GM21423 (cell line): ENCODE data around the gene PGRMC2.

Experiments
- ATAC-seq: cut with Tn5 transposase; IDR thresholded peaks from one replicate; pipeline ENCODE4 v1.9.1; 2021; ENCODE audit warnings: mild to moderate bottlenecking, moderate library complexity; ENCODE audit not compliant: unreplicated experiment

Gene PGRMC2

GRCh38 chr4:128287141-128287870 lies at the start of gene PGRMC2:
TSS of gene PGRMC2 (minus strand) at chr4:128287813. CDS start at chr4:128287790, 23 bp downstream.
- ATAC-seq: peak; percentile 2

- ATAC-seq: no peak
These were observed 47.9 kb upstream of the PGRMC2 start for GRCh38 chr4:128335541-128335940.

DNA sequence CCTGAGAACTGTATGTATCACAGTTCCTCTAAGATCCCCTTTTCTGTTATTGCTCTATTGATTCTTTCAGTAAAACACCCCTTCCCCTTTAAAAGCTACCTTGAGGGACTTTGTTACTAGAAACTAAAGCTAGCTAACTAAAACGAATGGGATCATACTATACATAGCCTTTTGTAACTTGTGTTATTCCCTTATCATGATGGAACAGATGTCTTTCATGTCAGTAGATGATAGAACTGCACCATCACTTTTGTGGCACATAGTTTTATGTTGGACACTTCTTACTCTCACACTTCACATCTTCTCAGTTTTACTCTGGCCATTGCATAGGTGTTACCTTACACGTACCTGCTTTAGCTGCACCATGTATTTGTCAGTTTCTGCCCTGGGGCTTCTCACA lies 46.6 kb upstream of the PGRMC2 start:
- no peak for ATAC-seq

- ATAC-seq: no peak
These were observed 45.9 kb upstream of the PGRMC2 start for GRCh38 chr4:128333309-128334018.

- ATAC-seq: no peak
These were observed 44.5 kb upstream of the PGRMC2 start for GRCh38 chr4:128332081-128332480.

GRCh38 chr4:128329638-128330037 lies 42.0 kb upstream of the PGRMC2 start:
- no peak for ATAC-seq

GRCh38 chr4:128328106-128328505 lies 40.5 kb upstream of the PGRMC2 start:
- ATAC-seq: no peak

- no peak for ATAC-seq
These were observed 35.8 kb upstream of the PGRMC2 start for GRCh38 chr4:128323401-128323800.

- no peak for ATAC-seq
These were observed 35.4 kb upstream of the PGRMC2 start for GRCh38 chr4:128322986-128323385.

DNA sequence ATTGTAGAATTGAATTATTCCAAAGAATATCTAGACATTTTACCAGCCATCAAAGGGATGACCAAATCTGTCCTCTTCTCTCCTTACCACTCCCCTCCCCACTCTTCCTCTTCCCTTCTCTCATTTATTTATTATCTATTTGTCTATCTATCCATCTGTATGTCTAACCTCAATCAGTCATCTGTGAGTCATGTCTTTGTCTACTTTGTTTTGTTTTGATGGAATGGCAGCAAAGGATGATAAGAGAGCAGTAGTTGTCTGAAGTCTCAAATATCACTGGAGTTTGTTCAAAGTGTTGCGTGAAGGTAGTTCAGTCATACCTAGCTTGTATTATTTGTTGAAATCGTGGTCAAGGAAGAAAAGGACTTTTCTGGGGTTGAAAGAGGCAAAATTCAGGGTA lies 34.7 kb upstream of the PGRMC2 start:
- no peak for ATAC-seq

- no peak for ATAC-seq
These were observed 33.0 kb upstream of the PGRMC2 start for GRCh38 chr4:128320656-128321055.

- ATAC-seq: no peak
These were observed 28.3 kb upstream of the PGRMC2 start for GRCh38 chr4:128315756-128316520.

DNA sequence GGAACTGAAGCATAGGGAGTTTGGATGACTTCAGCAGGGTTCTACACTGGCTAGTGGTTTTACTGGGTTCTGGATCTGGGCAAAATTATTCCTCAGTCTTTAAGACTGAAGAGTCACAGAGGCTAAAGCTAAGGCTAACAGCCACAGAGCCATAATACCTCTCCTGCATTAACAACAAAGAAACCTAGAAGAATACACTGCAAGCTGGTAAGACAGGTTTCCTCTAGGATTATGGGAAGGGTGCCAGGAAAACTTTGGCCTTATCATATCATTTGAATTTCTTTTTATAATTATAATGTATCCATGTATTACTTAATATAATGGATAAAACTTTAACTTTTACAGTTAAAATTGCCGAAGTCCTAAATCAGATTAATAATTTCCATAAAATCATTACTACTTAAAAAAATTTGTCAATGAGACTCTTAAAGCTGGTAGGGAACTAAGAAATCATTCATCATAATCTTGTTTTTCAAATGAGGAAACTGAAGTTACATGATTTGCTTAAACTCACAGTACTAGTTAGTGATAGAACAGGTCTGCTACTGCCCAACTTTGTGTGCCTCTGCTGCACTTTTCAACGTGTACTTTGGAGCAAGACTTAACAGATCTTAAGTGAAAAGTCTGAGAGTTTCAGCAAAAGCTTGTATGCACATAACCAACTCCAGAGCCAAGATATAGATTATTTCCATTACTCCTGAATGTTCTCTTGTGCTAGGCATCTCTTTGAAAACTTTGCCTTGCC lies 24.2 kb upstream of the PGRMC2 start:
- ATAC-seq: no peak

DNA sequence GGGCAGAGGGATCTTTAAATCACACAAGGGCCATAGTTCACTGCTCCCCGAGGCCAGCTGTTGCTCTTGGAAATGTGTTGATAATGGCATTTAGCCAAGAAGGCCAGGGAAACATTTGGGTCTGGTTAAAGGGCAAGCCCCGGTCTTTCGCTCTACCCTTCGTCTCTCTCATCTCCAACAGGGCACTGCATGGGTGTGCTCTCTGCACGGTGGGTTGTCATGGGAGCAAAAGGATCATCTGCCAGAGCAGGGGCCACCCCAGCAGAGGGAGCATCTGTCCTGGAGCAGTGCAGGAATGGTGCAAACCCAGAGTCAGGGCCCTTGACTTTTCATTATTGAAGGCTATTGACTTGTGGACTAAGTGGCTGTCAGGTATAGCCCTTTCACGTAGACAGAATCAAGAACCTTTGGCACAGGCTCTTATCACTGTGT lies 22.7 kb upstream of the PGRMC2 start:
- no peak for ATAC-seq

DNA sequence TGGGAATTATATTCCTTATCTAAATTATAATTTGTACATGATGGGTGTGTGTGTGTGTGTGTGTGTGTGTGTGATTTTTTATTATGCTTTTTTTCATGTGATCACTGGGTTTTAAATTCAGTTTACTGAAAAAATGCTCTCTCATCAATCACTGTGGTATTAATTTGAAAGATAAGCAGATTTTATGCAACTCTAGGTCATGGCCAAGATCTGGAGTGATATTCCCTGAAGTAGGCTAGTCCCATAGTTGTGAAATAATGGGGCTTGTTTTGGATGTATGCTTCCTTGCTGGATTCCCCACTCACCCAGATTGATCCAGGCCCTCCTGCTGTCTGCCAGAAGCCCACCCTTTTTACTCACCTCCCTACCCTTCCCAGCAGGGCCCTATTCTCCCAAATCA lies 22.0 kb upstream of the PGRMC2 start:
- no peak for ATAC-seq

GRCh38 chr4:128308986-128309385 lies 21.4 kb upstream of the PGRMC2 start:
- ATAC-seq: no peak

DNA sequence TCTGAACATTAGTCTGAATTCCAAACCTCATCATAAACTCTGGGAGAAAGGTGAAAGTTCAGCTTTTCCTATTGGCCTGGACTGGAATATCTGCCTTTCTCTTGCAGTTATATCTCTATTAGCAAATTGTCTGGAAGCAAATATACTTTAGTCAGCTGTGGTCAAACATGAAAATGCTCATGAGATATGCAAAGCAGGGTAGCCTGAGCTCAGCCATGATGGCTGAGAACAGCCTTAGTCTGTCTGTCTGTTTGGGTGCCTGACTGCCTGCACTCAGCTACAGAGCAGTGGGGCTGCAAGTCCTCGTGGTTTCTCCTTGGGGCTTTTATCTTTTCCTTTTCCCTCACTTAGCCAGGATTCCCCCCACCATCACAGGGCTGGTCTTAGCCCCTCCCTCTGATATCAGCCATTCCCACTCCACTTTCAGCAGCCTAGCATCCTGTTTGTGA lies 19.5 kb upstream of the PGRMC2 start:
- peak; percentile 74 for ATAC-seq

GRCh38 chr4:128305942-128306341 lies 18.3 kb upstream of the PGRMC2 start:
- ATAC-seq: no peak

GRCh38 chr4:128303986-128304385 lies 16.4 kb upstream of the PGRMC2 start:
- ATAC-seq: no peak

DNA sequence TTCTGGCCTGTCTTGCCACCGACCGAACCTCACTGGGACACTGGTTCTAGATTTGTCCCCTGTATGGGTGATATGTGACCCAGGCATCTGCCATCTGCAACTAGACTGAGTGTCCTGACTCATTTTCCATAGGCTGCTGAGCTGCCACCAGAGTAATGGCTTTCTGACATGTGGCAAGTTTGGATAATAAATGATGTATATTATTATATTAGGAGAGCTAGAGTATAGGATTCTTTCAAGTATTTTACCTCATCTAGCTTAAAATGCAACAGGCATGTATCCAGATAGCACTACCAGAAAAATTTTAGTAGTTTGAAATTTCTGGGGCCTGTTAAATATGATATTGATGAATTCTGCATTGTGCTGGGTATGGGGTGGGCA lies 15.8 kb upstream of the PGRMC2 start:
- ATAC-seq: no peak

DNA sequence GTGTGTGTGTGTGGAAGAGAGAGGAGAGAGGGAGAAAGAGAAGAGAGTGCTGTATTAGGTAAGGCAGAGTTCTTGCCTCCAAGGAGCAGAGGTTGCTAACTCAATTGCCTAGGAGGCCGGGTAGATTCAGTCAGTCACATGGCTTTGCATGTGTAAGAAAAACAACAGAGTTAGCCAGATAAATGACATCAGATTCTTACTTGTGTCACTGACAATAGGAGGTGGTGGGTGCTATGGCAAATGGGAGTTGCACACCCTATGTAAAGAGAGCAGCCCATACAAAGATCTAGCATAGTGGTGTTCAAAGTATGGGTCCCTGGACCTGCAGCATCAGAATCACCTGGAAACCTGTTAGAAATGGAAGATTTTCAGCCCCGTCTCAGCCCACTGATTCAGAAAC lies 14.4 kb upstream of the PGRMC2 start:
- no peak for ATAC-seq
